ENCODE measurements around the gene KIF19.

The KIF19 gene

DNA sequence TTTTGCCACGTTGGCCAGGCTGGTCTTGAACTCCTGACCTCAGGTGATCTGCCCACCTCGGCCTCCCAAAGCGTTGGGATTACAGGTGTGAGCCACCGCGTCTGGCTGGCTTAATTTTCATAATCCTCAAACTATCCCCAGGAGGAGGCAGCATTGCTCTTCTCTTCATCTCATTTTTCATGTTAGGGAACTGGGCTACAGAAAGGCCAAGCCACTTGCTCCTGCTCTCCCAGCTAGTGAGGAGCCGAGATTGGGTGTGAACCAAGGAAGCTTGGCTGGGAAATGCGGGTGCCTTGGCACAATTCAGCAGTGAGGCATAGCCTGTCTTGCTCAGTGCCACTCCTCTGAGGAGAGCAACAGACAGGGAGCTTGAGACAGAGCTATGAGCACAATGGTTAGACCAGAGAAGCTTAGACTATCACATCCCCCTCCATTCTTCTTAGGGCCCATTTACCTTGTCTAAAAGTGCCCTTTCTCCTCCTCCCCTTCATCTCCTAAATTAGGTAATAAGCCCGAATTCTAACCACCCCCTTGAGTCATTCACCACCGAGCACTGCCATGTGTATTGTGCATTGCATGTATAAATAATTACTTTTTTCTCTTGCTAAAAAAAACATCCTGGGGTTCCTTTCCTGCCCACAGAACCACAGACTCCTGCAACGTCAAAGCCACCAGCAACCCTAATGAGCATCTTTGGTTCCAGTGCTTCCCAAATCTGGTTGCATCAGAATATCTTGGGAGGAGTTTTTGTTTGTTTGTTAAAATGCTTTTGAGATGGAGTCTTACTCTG is 20.0 kb upstream of the KIF19 start:
- no peak overlapping the region for H3K27ac ChIP-seq
- TF ChIP-seq, protein P1, sequence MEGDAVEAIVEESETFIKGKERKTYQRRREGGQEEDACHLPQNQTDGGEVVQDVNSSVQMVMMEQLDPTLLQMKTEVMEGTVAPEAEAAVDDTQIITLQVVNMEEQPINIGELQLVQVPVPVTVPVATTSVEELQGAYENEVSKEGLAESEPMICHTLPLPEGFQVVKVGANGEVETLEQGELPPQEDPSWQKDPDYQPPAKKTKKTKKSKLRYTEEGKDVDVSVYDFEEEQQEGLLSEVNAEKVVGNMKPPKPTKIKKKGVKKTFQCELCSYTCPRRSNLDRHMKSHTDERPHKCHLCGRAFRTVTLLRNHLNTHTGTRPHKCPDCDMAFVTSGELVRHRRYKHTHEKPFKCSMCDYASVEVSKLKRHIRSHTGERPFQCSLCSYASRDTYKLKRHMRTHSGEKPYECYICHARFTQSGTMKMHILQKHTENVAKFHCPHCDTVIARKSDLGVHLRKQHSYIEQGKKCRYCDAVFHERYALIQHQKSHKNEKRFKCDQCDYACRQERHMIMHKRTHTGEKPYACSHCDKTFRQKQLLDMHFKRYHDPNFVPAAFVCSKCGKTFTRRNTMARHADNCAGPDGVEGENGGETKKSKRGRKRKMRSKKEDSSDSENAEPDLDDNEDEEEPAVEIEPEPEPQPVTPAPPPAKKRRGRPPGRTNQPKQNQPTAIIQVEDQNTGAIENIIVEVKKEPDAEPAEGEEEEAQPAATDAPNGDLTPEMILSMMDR (conservative IDR thresholded peaks at IDR 0.05): no peak

DNA sequence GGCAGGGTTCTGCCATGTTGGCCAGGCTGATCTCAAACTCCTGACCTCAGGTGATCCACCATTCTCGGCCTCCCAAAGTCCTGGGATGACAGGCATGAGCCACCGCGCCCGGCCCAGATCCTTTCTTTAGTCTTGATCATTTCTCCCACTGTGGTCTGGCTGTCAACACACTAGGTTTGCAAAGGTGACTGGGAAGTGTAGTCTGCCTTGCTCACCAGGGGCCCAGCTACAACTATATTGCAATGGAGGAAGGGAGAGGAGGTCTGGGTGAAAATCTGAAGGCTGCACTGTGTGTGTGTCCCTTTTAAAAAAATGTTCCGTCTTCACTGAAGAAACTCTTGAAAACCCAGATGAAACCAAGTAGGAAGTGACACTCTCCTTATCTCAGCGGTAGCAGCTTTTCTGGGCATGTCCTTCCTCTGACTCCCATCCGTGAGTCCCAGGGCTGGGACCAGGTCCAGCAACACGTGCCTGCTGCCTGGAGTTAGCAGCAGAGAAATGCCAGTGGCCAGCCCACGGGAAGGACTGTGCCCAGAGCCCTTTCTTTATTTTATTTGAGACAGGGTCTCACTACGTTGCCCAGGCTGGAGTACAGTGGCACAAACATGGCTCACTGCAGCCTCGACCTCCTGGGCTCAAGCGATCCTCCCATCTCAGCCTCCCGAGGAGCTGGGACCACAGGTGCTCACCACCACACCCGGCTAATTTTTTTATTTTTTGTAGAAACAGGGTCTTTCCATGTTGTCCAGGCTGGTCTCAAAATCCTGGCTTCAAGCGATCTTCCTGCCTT is 17.8 kb upstream of the KIF19 start:
- TF ChIP-seq, protein P1 (conservative IDR thresholded peaks at IDR 0.05): no peak
- H3K27ac ChIP-seq: no peak overlapping the region

DNA sequence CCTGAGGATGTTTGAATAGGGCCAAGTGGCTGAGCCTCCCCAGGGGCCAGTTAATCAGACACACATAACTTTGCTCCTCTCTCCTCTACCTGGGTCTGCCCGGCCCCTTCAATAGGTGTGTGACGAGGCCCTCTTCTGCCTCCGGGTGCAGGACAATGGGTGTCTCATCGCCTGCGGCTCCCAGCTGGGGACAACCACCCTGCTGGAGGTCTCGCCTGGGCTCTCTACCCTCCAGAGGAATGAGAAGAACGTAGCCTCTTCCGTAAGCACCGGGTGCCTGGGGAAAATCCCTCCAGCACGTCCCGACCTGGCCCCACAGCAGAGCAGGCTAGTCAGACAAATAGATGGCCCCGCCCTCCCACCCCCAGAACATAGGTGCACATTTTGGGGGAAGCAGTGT is 16.1 kb upstream of the KIF19 start:
- TF ChIP-seq, protein P1 (conservative IDR thresholded peaks at IDR 0.05): no peak
- H3K27ac ChIP-seq: no peak overlapping the region

DNA sequence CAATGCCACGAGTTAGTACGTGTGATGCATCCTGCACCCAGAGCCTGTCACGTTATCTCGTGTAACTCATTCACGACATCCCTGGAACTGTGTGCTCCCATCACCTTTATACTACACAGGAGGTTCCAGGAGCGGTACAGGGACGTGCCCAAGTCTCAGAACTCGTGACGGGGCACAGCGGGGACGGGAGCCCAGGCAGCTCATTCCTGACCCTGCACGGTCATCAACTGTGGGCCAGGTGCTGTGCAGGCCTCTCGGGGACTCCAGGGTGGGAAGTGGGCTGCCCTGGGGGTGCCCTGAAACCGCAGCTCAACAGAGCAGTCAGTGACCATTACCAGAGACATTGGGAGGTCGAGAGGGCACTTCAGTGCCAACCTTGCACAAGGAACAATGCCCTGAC is 11.1 kb upstream of the KIF19 start:
- no peak overlapping the region for H3K27ac ChIP-seq
- TF ChIP-seq, protein P1 (conservative IDR thresholded peaks at IDR 0.05): no peak

DNA sequence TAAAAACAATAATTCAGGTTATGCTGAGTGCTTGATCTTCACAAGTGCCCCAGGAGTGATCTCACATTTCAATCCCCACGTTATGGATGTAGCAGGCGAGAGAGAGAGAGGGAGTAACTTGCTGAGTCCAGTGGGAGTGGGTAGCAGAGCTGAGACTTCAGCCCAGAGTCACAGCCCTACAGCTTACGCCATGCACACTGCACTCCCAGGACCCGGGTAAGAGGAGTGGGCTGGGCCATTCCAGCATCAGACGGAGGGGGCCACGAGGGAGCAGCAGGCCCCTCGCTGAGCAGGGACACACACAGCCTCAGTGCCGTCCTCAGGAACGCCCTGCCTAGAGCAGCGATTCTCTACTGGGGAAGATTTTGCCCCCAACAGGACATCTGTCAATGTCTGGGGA is 9.8 kb upstream of the KIF19 start:
- TF ChIP-seq, protein P1 (conservative IDR thresholded peaks at IDR 0.05): no peak

DNA sequence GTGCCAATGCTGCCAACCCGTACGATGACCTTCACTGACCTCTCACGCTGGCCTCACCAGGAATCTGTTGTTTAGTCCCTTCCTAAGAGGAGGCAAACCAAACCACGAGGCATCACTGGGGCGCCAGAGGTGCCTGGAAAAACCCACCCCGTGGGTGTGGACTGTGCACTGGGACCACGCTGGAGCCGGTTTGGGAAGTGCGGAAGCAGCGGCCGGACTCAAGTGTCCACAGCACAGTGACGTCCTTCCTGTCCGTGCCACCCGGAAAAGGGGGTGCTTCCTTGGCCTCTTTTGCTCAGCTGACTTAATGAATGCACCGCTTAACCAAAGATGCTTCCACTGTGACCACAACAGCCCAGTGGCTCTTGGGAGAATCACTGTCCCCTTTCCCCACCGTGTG is 9.0 kb upstream of the KIF19 start:
- no peak overlapping the region for H3K27ac ChIP-seq
- TF ChIP-seq, protein P1 (conservative IDR thresholded peaks at IDR 0.05): no peak

More for the DNA sequence above, 9.8 kb upstream of the KIF19 start:
- H3K27ac ChIP-seq: no peak overlapping the region

DNA sequence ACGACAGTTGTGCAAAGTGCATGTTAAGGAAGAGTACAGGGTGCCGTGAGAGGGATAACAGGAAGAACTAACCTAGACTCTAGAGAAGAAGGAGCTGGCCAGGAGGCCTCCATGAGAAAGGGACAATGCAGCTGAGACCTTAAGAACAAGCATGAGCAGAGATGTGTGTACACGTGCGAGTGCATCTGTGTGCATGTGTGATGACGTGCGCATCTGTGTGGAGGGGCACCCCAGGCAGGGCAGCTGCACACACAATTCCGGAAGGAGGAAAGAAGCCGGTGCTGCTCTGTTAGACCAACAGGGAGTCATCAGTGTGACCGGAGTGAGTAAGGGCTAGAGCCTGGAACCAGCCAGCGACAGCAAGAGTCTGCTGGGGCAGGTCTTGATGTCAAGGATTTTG is 7.6 kb upstream of the KIF19 start:
- TF ChIP-seq, protein P1 (conservative IDR thresholded peaks at IDR 0.05): no peak
- H3K27ac ChIP-seq: no peak overlapping the region
